RCC 7860 (cell line): ENCODE data around the gene TNK1.
"Not testable (repeated sequence)": the region's sequence is repeated elsewhere in the genome, so short reads cannot be mapped to it uniquely, and the experiment has no call there.

Experiments
- DNase-seq: peaks from one replicate; pipeline ENCODE4 v3.0.0-alpha.2; 2015; ENCODE audit warnings: low spot score
- FAIRE-seq: peaks from 2 replicates; lab custom pipeline; 2012; peaks lifted over from hg19 to GRCh38; lab: Jason Lieb, UNC

TNK1 gene

GRCh38 chr17:7380855-7381683 lies at the start of gene TNK1:
TNK1 (plus strand) TSS chr17:7381089; CDS start chr17:7382927, 1,838 bp downstream.
- FAIRE-seq (no peak), DNase-seq (no peak)

- no peak for FAIRE-seq
- no peak for DNase-seq
Observed at GRCh38 chr17:7332111-7332510, 48.8 kb upstream of the TNK1 start.

- not testable (repeated sequence) for DNase-seq, FAIRE-seq
Observed at GRCh38 chr17:7332600-7333069, 48.3 kb upstream of the TNK1 start.

GRCh38 chr17:7334938-7335538 lies 45.9 kb upstream of the TNK1 start:
- FAIRE-seq (no peak), DNase-seq (no peak)

GRCh38 chr17:7335765-7336164 lies 45.1 kb upstream of the TNK1 start:
- not testable (repeated sequence) for FAIRE-seq, DNase-seq

- DNase-seq (no peak), FAIRE-seq (no peak)
Observed at GRCh38 chr17:7336240-7337175, 44.4 kb upstream of the TNK1 start, which contains the start of gene ACAP1. ACAP1 (plus strand) TSS chr17:7336529; CDS start chr17:7336735, 206 bp downstream.

- FAIRE-seq, DNase-seq: not testable (repeated sequence)
Observed at GRCh38 chr17:7337600-7337999, 43.3 kb upstream of the TNK1 start.

- FAIRE-seq: no peak
- no peak for DNase-seq
Observed at GRCh38 chr17:7340179-7340578, 40.7 kb upstream of the TNK1 start.

- DNase-seq (no peak), FAIRE-seq (no peak)
Observed at GRCh38 chr17:7341842-7342241, 39.0 kb upstream of the TNK1 start.

GRCh38 chr17:7343250-7343649 lies 37.6 kb upstream of the TNK1 start:
- DNase-seq (no peak), FAIRE-seq (no peak)

GRCh38 chr17:7346761-7347614 lies 33.9 kb upstream of the TNK1 start:
- no peak for FAIRE-seq
- DNase-seq: no peak

- no peak for DNase-seq
- FAIRE-seq: no peak
Observed at GRCh38 chr17:7347630-7348477, 33.0 kb upstream of the TNK1 start.

GRCh38 chr17:7348478-7349242 lies 32.2 kb upstream of the TNK1 start:
- DNase-seq: no peak
- FAIRE-seq: no peak

GRCh38 chr17:7351665-7352502 lies 29.0 kb upstream of the TNK1 start, which contains the start of gene KCTD11:
KCTD11 (plus strand) TSS chr17:7352162.
- FAIRE-seq: no peak
- DNase-seq: peak; percentile 94

- FAIRE-seq (no peak), DNase-seq (no peak)
Observed at GRCh38 chr17:7352503-7352889, 28.4 kb upstream of the TNK1 start.

- DNase-seq (no peak), FAIRE-seq (no peak)
Observed at GRCh38 chr17:7352910-7353635, 27.8 kb upstream of the TNK1 start.
